ENCODE results near the gene COX5B.

DNA sequence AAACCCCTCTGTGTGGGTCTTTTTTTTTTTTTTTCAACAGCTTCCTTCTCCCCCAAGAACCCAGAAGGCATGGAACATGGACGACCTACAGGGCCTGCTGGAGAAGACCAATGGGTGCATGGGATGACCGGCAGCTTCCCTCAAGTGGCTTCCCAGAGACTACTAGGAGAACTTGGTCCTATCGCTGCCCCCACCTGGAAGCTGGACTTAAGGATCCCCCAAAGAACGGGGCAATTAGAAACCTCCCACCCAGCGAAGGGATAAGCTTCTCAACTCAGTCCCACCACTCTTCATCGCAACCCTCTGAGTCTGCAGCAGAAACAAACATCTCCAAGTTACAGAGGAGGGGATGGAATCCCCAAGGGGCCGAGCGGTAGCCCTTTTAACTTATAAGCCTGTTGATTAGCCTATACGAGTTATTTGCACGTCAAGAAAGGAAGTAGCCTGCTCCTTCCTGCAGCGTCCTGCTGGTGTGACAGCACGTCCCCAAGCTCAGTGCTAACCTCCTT is 16.6 kb downstream of the COX5B start:
- TF ChIP-seq, protein P1, sequence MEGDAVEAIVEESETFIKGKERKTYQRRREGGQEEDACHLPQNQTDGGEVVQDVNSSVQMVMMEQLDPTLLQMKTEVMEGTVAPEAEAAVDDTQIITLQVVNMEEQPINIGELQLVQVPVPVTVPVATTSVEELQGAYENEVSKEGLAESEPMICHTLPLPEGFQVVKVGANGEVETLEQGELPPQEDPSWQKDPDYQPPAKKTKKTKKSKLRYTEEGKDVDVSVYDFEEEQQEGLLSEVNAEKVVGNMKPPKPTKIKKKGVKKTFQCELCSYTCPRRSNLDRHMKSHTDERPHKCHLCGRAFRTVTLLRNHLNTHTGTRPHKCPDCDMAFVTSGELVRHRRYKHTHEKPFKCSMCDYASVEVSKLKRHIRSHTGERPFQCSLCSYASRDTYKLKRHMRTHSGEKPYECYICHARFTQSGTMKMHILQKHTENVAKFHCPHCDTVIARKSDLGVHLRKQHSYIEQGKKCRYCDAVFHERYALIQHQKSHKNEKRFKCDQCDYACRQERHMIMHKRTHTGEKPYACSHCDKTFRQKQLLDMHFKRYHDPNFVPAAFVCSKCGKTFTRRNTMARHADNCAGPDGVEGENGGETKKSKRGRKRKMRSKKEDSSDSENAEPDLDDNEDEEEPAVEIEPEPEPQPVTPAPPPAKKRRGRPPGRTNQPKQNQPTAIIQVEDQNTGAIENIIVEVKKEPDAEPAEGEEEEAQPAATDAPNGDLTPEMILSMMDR (tag by site-specific recombination; IDR thresholded peaks at IDR 0.05): no peak
- TF ChIP-seq, protein P2, sequence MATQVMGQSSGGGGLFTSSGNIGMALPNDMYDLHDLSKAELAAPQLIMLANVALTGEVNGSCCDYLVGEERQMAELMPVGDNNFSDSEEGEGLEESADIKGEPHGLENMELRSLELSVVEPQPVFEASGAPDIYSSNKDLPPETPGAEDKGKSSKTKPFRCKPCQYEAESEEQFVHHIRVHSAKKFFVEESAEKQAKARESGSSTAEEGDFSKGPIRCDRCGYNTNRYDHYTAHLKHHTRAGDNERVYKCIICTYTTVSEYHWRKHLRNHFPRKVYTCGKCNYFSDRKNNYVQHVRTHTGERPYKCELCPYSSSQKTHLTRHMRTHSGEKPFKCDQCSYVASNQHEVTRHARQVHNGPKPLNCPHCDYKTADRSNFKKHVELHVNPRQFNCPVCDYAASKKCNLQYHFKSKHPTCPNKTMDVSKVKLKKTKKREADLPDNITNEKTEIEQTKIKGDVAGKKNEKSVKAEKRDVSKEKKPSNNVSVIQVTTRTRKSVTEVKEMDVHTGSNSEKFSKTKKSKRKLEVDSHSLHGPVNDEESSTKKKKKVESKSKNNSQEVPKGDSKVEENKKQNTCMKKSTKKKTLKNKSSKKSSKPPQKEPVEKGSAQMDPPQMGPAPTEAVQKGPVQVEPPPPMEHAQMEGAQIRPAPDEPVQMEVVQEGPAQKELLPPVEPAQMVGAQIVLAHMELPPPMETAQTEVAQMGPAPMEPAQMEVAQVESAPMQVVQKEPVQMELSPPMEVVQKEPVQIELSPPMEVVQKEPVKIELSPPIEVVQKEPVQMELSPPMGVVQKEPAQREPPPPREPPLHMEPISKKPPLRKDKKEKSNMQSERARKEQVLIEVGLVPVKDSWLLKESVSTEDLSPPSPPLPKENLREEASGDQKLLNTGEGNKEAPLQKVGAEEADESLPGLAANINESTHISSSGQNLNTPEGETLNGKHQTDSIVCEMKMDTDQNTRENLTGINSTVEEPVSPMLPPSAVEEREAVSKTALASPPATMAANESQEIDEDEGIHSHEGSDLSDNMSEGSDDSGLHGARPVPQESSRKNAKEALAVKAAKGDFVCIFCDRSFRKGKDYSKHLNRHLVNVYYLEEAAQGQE (tag by site-specific recombination; IDR thresholded peaks at IDR 0.05): no peak
- TF ChIP-seq YY1 (tag by site-specific recombination; IDR thresholded peaks at IDR 0.05) (no peak), SCRT2 (tag by site-specific recombination; IDR thresholded peaks at IDR 0.05) (peak; percentile 80)
